Heart left ventricle (tissue), 13 donors: ENCODE measurements around the gene KIAA0825.

Source experiments
- CTCF ChIP-seq, 12 donors: fragments of 200-600 bp; sonication (generic) in 4 of 12; IDR thresholded peaks; one replicate each; pipeline versions ENCODE4 v1.5.0 to v1.8.0; 2018 to 2022; ENCODE audit warnings: antibody characterized with exemption in 12 of 12, mild to moderate bottlenecking in 5 of 12
- POLR2A ChIP-seq, 2 donors: fragments of 450-650 bp; IDR thresholded peaks; one replicate each; pipeline ENCODE4 v1.6.1; 2017; ENCODE audit warnings: antibody characterized with exemption in 2 of 2, mild to moderate bottlenecking in 2 of 2, moderate library complexity in 2 of 2
- donor health status: ischemic (EF 13 %, LVEDD 7.1; RV severe dilation, severe dysfunction).
- donor health status: DM: no; HTN: yes; CAD: no.
- donor health status: DM: no; HTN: no; CAD: no.
- donor health status: ischemic (EF 25% LVEDD 6.9; RV normal size, moderate dysfunction).
- donor health status: ischemic (EF 25% LVEDD 5.7; RV mildly dilated, moderate dysfunction).
- donor health status: ischemic (EF 35%, LVEDD 5.7; RV mildly dilated, moderate dysfunction).
- donor health status: nonischemic (EF 11% LVEDD 7.7; RV severe dilation, severe dysfunction).
- donor health status: DM: yes; HTN: yes; CAD: no.
- donor health status: PGD.
- donor health status: ischemic (EF 29% LVEDD 5.4; RV normal size, mild dysfunction).
- donor health status: nonischemic (EF 23%, LVEDD 6.1; RV moderate dilation, normal function).

- TF ChIP-seq CTCF (IDR thresholded peaks at IDR 0.05): peak in 1 of 12 donors; percentile 3
- TF ChIP-seq POLR2A (IDR thresholded peaks at IDR 0.05): no peak
Measured at GRCh38 chr5:94618029-94618492, 343 bp downstream of the KIAA0825 start.
